ENCODE measurements around the gene GPRC5D.

GPRC5D gene

GRCh38 chr12:12987421-12987820, 35.5 kb upstream of the GPRC5D start:
- H3K9me3 Mint-ChIP-seq (ENCODE audit: low read depth) = no peaks in the 10 kb centered on the region
- H3K27me3 Mint-ChIP-seq = no peaks in the 10 kb centered on the region
- peaks cover 3% of the 10 kb centered on the region for H3K36me3 Mint-ChIP-seq
- no peak overlapping the region for H3K27ac Mint-ChIP-seq
- no peak overlapping the region for H3K4me3 Mint-ChIP-seq
- peaks cover under 1% of the 10 kb centered on the region for H3K4me1 Mint-ChIP-seq (ENCODE audit: low read depth)

GRCh38 chr12:12986775-12987331, 34.9 kb upstream of the GPRC5D start:
- Mint-ChIP-seq H3K27ac (no peak overlapping the region), H3K9me3 (ENCODE audit: low read depth) (no peaks in the 10 kb centered on the region), H3K27me3 (no peaks in the 10 kb centered on the region), H3K4me1 (ENCODE audit: low read depth) (no peaks in the 10 kb centered on the region), H3K4me3 (no peak overlapping the region), H3K36me3 (peaks cover 3% of the 10 kb centered on the region)

- peaks cover 3% of the 10 kb centered on the region for H3K36me3 Mint-ChIP-seq
- H3K27ac Mint-ChIP-seq = no peak overlapping the region
- no peaks in the 10 kb centered on the region for H3K9me3 Mint-ChIP-seq (ENCODE audit: low read depth)
- no peaks in the 10 kb centered on the region for H3K27me3 Mint-ChIP-seq
- H3K4me3 Mint-ChIP-seq = no peak overlapping the region
- H3K4me1 Mint-ChIP-seq (ENCODE audit: low read depth) = no peaks in the 10 kb centered on the region
Measured at GRCh38 chr12:12985817-12986408, 33.9 kb upstream of the GPRC5D start.

- H3K4me3 Mint-ChIP-seq = no peak overlapping the region
- peaks cover 3% of the 10 kb centered on the region for H3K36me3 Mint-ChIP-seq
- no peak overlapping the region for H3K27ac Mint-ChIP-seq
- H3K27me3 Mint-ChIP-seq = no peaks in the 10 kb centered on the region
- no peaks in the 10 kb centered on the region for H3K4me1 Mint-ChIP-seq (ENCODE audit: low read depth)
- H3K9me3 Mint-ChIP-seq (ENCODE audit: low read depth) = no peaks in the 10 kb centered on the region
Measured at GRCh38 chr12:12984149-12984548, 32.2 kb upstream of the GPRC5D start.

- Mint-ChIP-seq H3K9me3 (ENCODE audit: low read depth) (no peaks in the 10 kb centered on the region), H3K27ac (no peak overlapping the region), H3K36me3 (peaks cover 3% of the 10 kb centered on the region), H3K27me3 (no peaks in the 10 kb centered on the region), H3K4me3 (no peak overlapping the region), H3K4me1 (ENCODE audit: low read depth) (no peaks in the 10 kb centered on the region)
Measured at GRCh38 chr12:12983420-12984035, 31.6 kb upstream of the GPRC5D start.

- no peaks in the 10 kb centered on the region for H3K27me3 Mint-ChIP-seq
- H3K4me1 Mint-ChIP-seq (ENCODE audit: low read depth) = no peaks in the 10 kb centered on the region
- H3K4me3 Mint-ChIP-seq = no peak overlapping the region
- peaks cover 3% of the 10 kb centered on the region for H3K36me3 Mint-ChIP-seq
- H3K27ac Mint-ChIP-seq = no peak overlapping the region
- no peaks in the 10 kb centered on the region for H3K9me3 Mint-ChIP-seq (ENCODE audit: low read depth)
Measured at GRCh38 chr12:12982331-12982730, 30.4 kb upstream of the GPRC5D start.

- Mint-ChIP-seq H3K4me1 (ENCODE audit: low read depth) (no peaks in the 10 kb centered on the region), H3K27ac (no peak overlapping the region), H3K36me3 (peaks cover 5% of the 10 kb centered on the region), H3K9me3 (ENCODE audit: low read depth) (no peaks in the 10 kb centered on the region), H3K27me3 (no peaks in the 10 kb centered on the region), H3K4me3 (no peak overlapping the region)
Measured at GRCh38 chr12:12979731-12980259, 27.8 kb upstream of the GPRC5D start.

GRCh38 chr12:12979126-12979525, 27.2 kb upstream of the GPRC5D start:
- H3K27ac Mint-ChIP-seq = no peak overlapping the region
- H3K36me3 Mint-ChIP-seq = peaks cover 11% of the 10 kb centered on the region
- no peaks in the 10 kb centered on the region for H3K4me1 Mint-ChIP-seq (ENCODE audit: low read depth)
- no peak overlapping the region for H3K4me3 Mint-ChIP-seq
- H3K9me3 Mint-ChIP-seq (ENCODE audit: low read depth) = no peaks in the 10 kb centered on the region
- H3K27me3 Mint-ChIP-seq = no peaks in the 10 kb centered on the region

GRCh38 chr12:12977231-12977630, 25.3 kb upstream of the GPRC5D start:
- H3K36me3 Mint-ChIP-seq = peaks cover 23% of the 10 kb centered on the region
- H3K27ac Mint-ChIP-seq = no peak overlapping the region
- H3K9me3 Mint-ChIP-seq (ENCODE audit: low read depth) = no peaks in the 10 kb centered on the region
- no peaks in the 10 kb centered on the region for H3K4me1 Mint-ChIP-seq (ENCODE audit: low read depth)
- no peak overlapping the region for H3K4me3 Mint-ChIP-seq
- H3K27me3 Mint-ChIP-seq = no peaks in the 10 kb centered on the region

- H3K27me3 Mint-ChIP-seq = no peaks in the 10 kb centered on the region
- no peaks in the 10 kb centered on the region for H3K4me1 Mint-ChIP-seq (ENCODE audit: low read depth)
- no peaks in the 10 kb centered on the region for H3K9me3 Mint-ChIP-seq (ENCODE audit: low read depth)
- peaks cover 27% of the 10 kb centered on the region for H3K36me3 Mint-ChIP-seq
- no peak overlapping the region for H3K27ac Mint-ChIP-seq
- no peak overlapping the region for H3K4me3 Mint-ChIP-seq
Measured at GRCh38 chr12:12976366-12976765, 24.4 kb upstream of the GPRC5D start.

- no peak overlapping the region for H3K27ac Mint-ChIP-seq
- H3K4me3 Mint-ChIP-seq = no peak overlapping the region
- no peaks in the 10 kb centered on the region for H3K4me1 Mint-ChIP-seq (ENCODE audit: low read depth)
- H3K27me3 Mint-ChIP-seq = no peaks in the 10 kb centered on the region
- H3K9me3 Mint-ChIP-seq (ENCODE audit: low read depth) = no peaks in the 10 kb centered on the region
- H3K36me3 Mint-ChIP-seq = peaks cover 27% of the 10 kb centered on the region
Measured at GRCh38 chr12:12975322-12976077, 23.5 kb upstream of the GPRC5D start.

GRCh38 chr12:12974211-12974610, 22.2 kb upstream of the GPRC5D start:
- Mint-ChIP-seq H3K27ac (no peak overlapping the region), H3K4me3 (no peak overlapping the region), H3K9me3 (ENCODE audit: low read depth) (no peaks in the 10 kb centered on the region)

GRCh38 chr12:12973019-12973418, 21.0 kb upstream of the GPRC5D start:
- Mint-ChIP-seq H3K9me3 (ENCODE audit: low read depth) (no peaks in the 10 kb centered on the region), H3K4me3 (no peak overlapping the region), H3K4me1 (ENCODE audit: low read depth) (no peaks in the 10 kb centered on the region), H3K27me3 (no peaks in the 10 kb centered on the region), H3K27ac (no peak overlapping the region), H3K36me3 (peaks cover 30% of the 10 kb centered on the region)

More at GRCh38 chr12:12974211-12974610, 22.2 kb upstream of the GPRC5D start:
- H3K36me3 Mint-ChIP-seq = peaks cover 27% of the 10 kb centered on the region
- H3K27me3 Mint-ChIP-seq = no peaks in the 10 kb centered on the region
- no peaks in the 10 kb centered on the region for H3K4me1 Mint-ChIP-seq (ENCODE audit: low read depth)

- no peak overlapping the region for H3K4me3 Mint-ChIP-seq
- peaks cover 2% of the 10 kb centered on the region for H3K27me3 Mint-ChIP-seq
- H3K9me3 Mint-ChIP-seq (ENCODE audit: low read depth) = no peaks in the 10 kb centered on the region
- H3K36me3 Mint-ChIP-seq = peaks cover 10% of the 10 kb centered on the region
- no peaks in the 10 kb centered on the region for H3K4me1 Mint-ChIP-seq (ENCODE audit: low read depth)
- H3K27ac Mint-ChIP-seq = no peak overlapping the region
Measured at GRCh38 chr12:12965836-12966235, 13.9 kb upstream of the GPRC5D start.

GRCh38 chr12:12964255-12964654, 12.3 kb upstream of the GPRC5D start:
- Mint-ChIP-seq H3K4me1 (ENCODE audit: low read depth) (no peaks in the 10 kb centered on the region), H3K36me3 (peaks cover 10% of the 10 kb centered on the region), H3K27me3 (peaks cover 2% of the 10 kb centered on the region), H3K4me3 (no peak overlapping the region), H3K27ac (no peak overlapping the region), H3K9me3 (ENCODE audit: low read depth) (no peaks in the 10 kb centered on the region)
